Parathyroid adenoma (tissue), 2 donors: ENCODE results near the gene KCTD3.

Experiments
- H2AFZ ChIP-seq: fragments of 300-600 bp; sonication (generic); one replicate; pipeline ENCODE4 v1.7.0; 2017; ENCODE audit warnings: antibody characterized with exemption, mild to moderate bottlenecking
- H3K27ac ChIP-seq: fragments of 300-600 bp; sonication (generic); one replicate; pipeline ENCODE4 v1.7.0; 2017
- H3K27me3 ChIP-seq: fragments of 300-600 bp; sonication (generic); one replicate; pipeline ENCODE4 v1.7.0; 2017; ENCODE audit warnings: low read length; ENCODE audit not compliant: control insufficient read depth, insufficient read depth
- H3K36me3 ChIP-seq: fragments of 300-600 bp; sonication (generic); one replicate; pipeline ENCODE4 v1.7.0; 2017; ENCODE audit warnings: low read length; ENCODE audit not compliant: control insufficient read depth, insufficient read depth
- H3K4me1 ChIP-seq: fragments of 300-600 bp; sonication (generic); one replicate; pipeline ENCODE4 v1.7.0; 2017; ENCODE audit warnings: control low read depth
- H3K4me2 ChIP-seq: fragments of 300-600 bp; sonication (generic); one replicate; pipeline ENCODE4 v1.7.0; 2017; ENCODE audit warnings: low read length
- H3K4me3 ChIP-seq: fragments of 300-600 bp; sonication (generic); one replicate; pipeline ENCODE4 v1.7.0; 2017; ENCODE audit warnings: low read depth, low read length
- H3K79me2 ChIP-seq: fragments of 300-600 bp; sonication (generic); one replicate; pipeline ENCODE4 v1.7.0; 2017; ENCODE audit warnings: control low read depth
- H3K9ac ChIP-seq: fragments of 300-600 bp; sonication (generic); one replicate; pipeline ENCODE4 v1.7.0; 2017; ENCODE audit warnings: mild to moderate bottlenecking
- H3K9me3 ChIP-seq: fragments of 300-600 bp; sonication (generic); one replicate; pipeline ENCODE4 v1.7.0; 2017; ENCODE audit warnings: low read length; ENCODE audit not compliant: control insufficient read depth
- TF ChIP-seq, protein P1 (sequence below): fragments of 300-600 bp; sonication (generic); IDR thresholded peaks from one replicate; pipeline ENCODE4 v1.7.0; 2017; ENCODE audit warnings: antibody characterized with exemption, mild to moderate bottlenecking
- donor health status: primary hyperparathyroidism.

Gene KCTD3

DNA sequence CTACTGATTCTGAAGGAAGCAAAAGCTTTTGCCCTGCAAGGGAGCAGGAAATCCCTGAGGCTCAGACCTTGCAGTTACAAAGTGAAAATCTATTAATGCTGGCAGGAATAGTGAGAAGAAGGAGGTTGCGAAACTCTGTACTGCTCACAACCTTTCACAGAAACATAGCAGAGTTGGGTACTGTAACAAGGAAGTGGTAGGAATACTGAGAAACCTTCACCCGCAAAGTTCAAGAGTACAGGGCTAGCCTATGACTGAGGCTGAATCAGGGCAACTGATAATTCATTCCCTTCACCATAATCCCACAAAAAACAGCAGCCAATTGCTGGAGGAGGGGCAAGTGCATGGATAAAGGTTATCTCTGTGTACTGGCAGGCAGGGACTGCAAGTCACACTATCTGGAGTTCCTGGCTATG is 23.9 kb upstream of the KCTD3 start:
- Histone ChIP-seq H3K79me2 (no peaks in the 10 kb centered on the region), H3K36me3 (no peaks in the 10 kb centered on the region), H2AFZ (no peak overlapping the region), H3K4me2 (no peak overlapping the region), H3K27ac (no peak overlapping the region), H3K4me3 (no peak overlapping the region), H3K9ac (no peak overlapping the region), H3K9me3 (no peaks in the 10 kb centered on the region), H3K4me1 (peaks cover 3% of the 10 kb centered on the region), H3K27me3 (no peaks in the 10 kb centered on the region)
- TF ChIP-seq, protein P1, sequence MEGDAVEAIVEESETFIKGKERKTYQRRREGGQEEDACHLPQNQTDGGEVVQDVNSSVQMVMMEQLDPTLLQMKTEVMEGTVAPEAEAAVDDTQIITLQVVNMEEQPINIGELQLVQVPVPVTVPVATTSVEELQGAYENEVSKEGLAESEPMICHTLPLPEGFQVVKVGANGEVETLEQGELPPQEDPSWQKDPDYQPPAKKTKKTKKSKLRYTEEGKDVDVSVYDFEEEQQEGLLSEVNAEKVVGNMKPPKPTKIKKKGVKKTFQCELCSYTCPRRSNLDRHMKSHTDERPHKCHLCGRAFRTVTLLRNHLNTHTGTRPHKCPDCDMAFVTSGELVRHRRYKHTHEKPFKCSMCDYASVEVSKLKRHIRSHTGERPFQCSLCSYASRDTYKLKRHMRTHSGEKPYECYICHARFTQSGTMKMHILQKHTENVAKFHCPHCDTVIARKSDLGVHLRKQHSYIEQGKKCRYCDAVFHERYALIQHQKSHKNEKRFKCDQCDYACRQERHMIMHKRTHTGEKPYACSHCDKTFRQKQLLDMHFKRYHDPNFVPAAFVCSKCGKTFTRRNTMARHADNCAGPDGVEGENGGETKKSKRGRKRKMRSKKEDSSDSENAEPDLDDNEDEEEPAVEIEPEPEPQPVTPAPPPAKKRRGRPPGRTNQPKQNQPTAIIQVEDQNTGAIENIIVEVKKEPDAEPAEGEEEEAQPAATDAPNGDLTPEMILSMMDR = no peak

DNA sequence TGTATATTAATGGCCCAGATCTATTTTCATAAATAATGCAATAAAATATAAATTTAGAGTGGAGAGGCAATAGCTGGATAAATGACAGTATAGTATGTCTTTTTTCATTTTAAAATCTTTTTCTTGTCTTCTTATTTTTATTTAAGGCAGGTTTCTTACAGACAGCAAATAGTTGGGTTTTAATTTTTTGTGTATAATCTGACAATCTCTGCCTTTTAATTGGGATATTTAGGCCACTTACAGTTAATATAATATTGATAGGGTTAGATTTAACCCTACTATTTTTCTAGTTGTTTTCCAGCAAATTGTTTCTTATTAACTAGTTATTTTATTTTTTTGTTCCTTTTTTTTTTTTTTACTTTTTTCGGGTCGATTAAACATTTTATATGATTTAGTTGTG is 23.3 kb upstream of the KCTD3 start:
- no peaks in the 10 kb centered on the region for H3K36me3 ChIP-seq
- H3K9ac ChIP-seq = no peak overlapping the region
- no peaks in the 10 kb centered on the region for H3K79me2 ChIP-seq
- H3K4me1 ChIP-seq = peaks cover 3% of the 10 kb centered on the region
- no peaks in the 10 kb centered on the region for H3K9me3 ChIP-seq
- H3K27ac ChIP-seq = no peak overlapping the region
- TF ChIP-seq, protein P1 = no peak
- H3K4me2 ChIP-seq = no peak overlapping the region
- H3K4me3 ChIP-seq = no peak overlapping the region
- H3K27me3 ChIP-seq = no peaks in the 10 kb centered on the region
- no peak overlapping the region for H2AFZ ChIP-seq

DNA sequence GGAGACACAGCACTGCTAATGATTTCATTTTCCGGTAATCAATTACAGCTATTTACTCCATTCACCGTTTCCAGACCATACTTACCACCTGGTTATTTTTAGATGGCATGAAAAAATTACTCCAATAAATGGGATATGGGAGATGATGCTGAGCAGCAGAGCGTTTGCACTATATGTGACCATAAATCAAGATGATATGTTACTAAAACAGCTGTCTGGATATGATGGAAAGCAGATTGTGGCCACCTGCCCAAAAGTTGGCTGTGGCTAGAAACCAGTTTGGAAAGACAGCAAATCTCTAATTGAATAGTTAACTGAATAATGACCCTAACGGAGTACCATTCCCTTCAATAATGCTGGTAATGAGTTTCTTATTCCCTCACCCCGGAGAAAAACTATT is 22.5 kb upstream of the KCTD3 start:
- Histone ChIP-seq H3K4me3 (no peak overlapping the region), H3K4me2 (no peak overlapping the region), H3K27ac (no peak overlapping the region), H3K4me1 (peaks cover 3% of the 10 kb centered on the region), H3K79me2 (no peaks in the 10 kb centered on the region), H2AFZ (no peak overlapping the region), H3K9ac (no peak overlapping the region), H3K9me3 (no peaks in the 10 kb centered on the region), H3K36me3 (no peaks in the 10 kb centered on the region), H3K27me3 (no peaks in the 10 kb centered on the region)
- TF ChIP-seq, protein P1 = no peak

DNA sequence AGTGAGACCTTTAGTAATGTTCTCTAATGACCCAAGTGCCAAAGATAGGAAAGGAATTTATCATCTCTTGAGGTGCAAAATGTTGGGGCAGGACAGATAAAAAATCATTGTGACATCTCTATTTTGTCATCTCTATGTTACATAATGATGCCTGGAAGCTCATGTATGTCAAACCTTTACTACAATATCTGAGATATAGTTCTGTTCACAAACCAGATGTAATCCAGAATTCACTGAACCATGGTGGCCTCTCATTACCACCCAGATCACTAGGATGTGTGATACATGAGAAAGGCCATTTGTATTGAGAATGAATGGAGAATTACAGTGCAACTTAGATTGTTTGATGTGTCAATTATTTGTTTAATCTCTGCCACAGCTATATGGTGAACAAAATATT is 22.0 kb upstream of the KCTD3 start:
- no peak overlapping the region for H3K9ac ChIP-seq
- TF ChIP-seq, protein P1 = no peak
- H2AFZ ChIP-seq = no peak overlapping the region
- H3K79me2 ChIP-seq = no peaks in the 10 kb centered on the region
- no peak overlapping the region for H3K4me3 ChIP-seq
- no peak overlapping the region for H3K27ac ChIP-seq
- H3K27me3 ChIP-seq = no peaks in the 10 kb centered on the region
- H3K36me3 ChIP-seq = no peaks in the 10 kb centered on the region
- H3K4me2 ChIP-seq = no peak overlapping the region
- no peaks in the 10 kb centered on the region for H3K9me3 ChIP-seq
- H3K4me1 ChIP-seq = peaks cover 3% of the 10 kb centered on the region

DNA sequence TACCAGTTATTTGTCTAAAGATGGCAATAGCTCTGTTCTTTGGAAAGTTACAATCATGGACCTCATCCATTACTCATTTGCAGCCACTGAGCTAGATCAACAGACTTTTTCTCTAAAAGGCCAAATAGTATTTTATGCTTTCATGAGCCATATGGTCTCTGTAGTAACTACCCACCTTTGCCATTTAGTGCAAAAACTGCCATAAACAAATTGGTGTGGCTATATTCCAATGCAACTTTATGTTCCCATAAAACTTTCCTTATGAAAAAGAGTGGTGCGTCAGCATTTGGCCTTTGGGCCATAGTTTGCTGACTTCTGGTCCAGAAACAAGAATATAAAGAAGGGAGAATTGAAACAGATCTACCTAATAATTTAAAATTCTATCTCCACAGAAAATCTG is 20.1 kb upstream of the KCTD3 start:
- H3K36me3 ChIP-seq = no peaks in the 10 kb centered on the region
- no peaks in the 10 kb centered on the region for H3K79me2 ChIP-seq
- no peaks in the 10 kb centered on the region for H3K27me3 ChIP-seq
- H3K4me1 ChIP-seq = no peaks in the 10 kb centered on the region
- TF ChIP-seq, protein P1 = no peak
- H3K9ac ChIP-seq = no peak overlapping the region
- no peak overlapping the region for H3K27ac ChIP-seq
- no peak overlapping the region for H3K4me3 ChIP-seq
- no peak overlapping the region for H2AFZ ChIP-seq
- no peaks in the 10 kb centered on the region for H3K9me3 ChIP-seq
- H3K4me2 ChIP-seq = no peak overlapping the region
